ENCODE results near the gene CR2.

CR2 gene

GRCh38 chr1:207454046-207454964 lies at the start of gene CR2:
Gene CR2, plus strand, starts transcription at chr1:207454328. Its CDS starts 91 bp downstream, at chr1:207454419.
- DNase-seq (ENCODE audit: low read depth), result peak; percentile 44
- H3K4me3 ChIP-seq (ENCODE audit: low read depth, low read length), result peak within 1 kb of the TSS; percentile 33
- TF ChIP-seq, protein P1, sequence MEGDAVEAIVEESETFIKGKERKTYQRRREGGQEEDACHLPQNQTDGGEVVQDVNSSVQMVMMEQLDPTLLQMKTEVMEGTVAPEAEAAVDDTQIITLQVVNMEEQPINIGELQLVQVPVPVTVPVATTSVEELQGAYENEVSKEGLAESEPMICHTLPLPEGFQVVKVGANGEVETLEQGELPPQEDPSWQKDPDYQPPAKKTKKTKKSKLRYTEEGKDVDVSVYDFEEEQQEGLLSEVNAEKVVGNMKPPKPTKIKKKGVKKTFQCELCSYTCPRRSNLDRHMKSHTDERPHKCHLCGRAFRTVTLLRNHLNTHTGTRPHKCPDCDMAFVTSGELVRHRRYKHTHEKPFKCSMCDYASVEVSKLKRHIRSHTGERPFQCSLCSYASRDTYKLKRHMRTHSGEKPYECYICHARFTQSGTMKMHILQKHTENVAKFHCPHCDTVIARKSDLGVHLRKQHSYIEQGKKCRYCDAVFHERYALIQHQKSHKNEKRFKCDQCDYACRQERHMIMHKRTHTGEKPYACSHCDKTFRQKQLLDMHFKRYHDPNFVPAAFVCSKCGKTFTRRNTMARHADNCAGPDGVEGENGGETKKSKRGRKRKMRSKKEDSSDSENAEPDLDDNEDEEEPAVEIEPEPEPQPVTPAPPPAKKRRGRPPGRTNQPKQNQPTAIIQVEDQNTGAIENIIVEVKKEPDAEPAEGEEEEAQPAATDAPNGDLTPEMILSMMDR (IDR thresholded peaks at IDR 0.05; ENCODE audit: low read depth, low read length), result peak; percentile 35
- no peak for TF ChIP-seq MYC (IDR thresholded peaks at IDR 0.05; ENCODE audit: low read depth, low read length)
- TF ChIP-seq, protein P2, sequence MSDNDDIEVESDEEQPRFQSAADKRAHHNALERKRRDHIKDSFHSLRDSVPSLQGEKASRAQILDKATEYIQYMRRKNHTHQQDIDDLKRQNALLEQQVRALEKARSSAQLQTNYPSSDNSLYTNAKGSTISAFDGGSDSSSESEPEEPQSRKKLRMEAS (IDR thresholded peaks at IDR 0.05; ENCODE audit: low read depth, low read length), result no peak
- TF ChIP-seq POLR2A (IDR thresholded peaks at IDR 0.05; ENCODE audit: extremely low read depth, insufficient read length), result no peak

GRCh38 chr1:207404849-207405525 lies 49.1 kb upstream of the CR2 start:
- DNase-seq (ENCODE audit: low read depth), result peak; percentile 71
- no peak overlapping the region for H3K4me3 ChIP-seq (ENCODE audit: low read depth, low read length)
- TF ChIP-seq POLR2A (IDR thresholded peaks at IDR 0.05; ENCODE audit: extremely low read depth, insufficient read length) (no peak), MYC (IDR thresholded peaks at IDR 0.05; ENCODE audit: low read depth, low read length) (no peak)
- TF ChIP-seq, protein P1 (IDR thresholded peaks at IDR 0.05; ENCODE audit: low read depth, low read length), result peak; percentile 64
- TF ChIP-seq, protein P2 (IDR thresholded peaks at IDR 0.05; ENCODE audit: low read depth, low read length), result no peak

- H3K4me3 ChIP-seq (ENCODE audit: low read depth, low read length), result no peak overlapping the region
- no peak for DNase-seq (ENCODE audit: low read depth)
- TF ChIP-seq, protein P1 (IDR thresholded peaks at IDR 0.05; ENCODE audit: low read depth, low read length), result no peak
- TF ChIP-seq, protein P2 (IDR thresholded peaks at IDR 0.05; ENCODE audit: low read depth, low read length), result no peak
- TF ChIP-seq MYC (IDR thresholded peaks at IDR 0.05; ENCODE audit: low read depth, low read length) (no peak), POLR2A (IDR thresholded peaks at IDR 0.05; ENCODE audit: extremely low read depth, insufficient read length) (no peak)
These were observed 48.3 kb upstream of the CR2 start for GRCh38 chr1:207405814-207406213.

DNA sequence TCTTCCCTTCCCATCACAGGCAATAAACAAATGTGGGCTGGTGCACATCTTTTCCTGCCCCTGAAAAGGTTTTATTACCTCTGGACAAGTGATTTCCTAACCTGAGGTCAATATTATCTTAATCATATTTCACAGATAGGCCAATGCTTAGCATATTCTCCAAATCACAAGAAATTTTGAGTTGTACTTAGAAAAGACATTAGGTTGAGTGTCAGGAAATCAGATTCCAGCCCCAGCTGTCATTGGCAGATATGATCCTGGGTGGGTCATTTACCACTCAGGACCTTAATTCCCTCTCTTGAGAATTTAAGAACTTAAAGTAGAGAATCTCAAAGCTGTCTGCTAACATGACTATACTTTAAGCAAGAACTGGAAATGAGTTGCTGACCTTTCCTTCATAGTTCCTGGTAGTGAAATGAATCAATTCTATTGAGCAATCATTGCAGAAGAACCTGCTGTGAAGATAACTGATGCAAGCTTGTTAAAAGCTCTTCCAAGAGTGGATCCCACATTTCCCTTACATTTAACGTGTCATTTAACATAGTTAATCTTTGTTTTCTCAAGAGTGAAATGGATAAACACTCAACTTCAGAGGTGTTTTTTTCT lies 46.4 kb upstream of the CR2 start:
- no peak overlapping the region for H3K4me3 ChIP-seq (ENCODE audit: low read depth, low read length)
- TF ChIP-seq, protein P2 (IDR thresholded peaks at IDR 0.05; ENCODE audit: low read depth, low read length), result no peak
- no peak for TF ChIP-seq MYC (IDR thresholded peaks at IDR 0.05; ENCODE audit: low read depth, low read length)
- TF ChIP-seq, protein P1 (IDR thresholded peaks at IDR 0.05; ENCODE audit: low read depth, low read length), result no peak
- no peak for TF ChIP-seq POLR2A (IDR thresholded peaks at IDR 0.05; ENCODE audit: extremely low read depth, insufficient read length)
- peak; percentile 57 for DNase-seq (ENCODE audit: low read depth)

DNA sequence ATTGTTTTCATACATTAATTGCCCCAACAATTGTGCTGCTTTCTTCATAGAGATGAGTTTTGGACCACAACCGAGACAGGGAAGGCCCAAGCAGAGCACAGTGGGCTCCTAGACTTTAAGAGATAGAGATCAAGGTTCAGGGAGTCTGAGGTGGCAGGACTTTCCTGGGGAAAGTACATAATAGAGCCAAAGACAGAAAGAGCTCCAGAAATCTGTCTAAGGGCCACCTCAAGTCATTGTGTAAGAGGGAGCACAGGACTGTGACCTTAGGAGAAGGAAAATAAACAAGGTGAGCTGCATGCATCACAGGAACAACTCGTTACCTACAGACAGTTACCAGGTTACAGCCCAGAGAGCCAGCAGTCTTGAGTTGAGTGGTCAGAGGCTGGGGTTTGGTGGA lies 41.3 kb upstream of the CR2 start:
- TF ChIP-seq, protein P2 (IDR thresholded peaks at IDR 0.05; ENCODE audit: low read depth, low read length), result no peak
- TF ChIP-seq POLR2A (IDR thresholded peaks at IDR 0.05; ENCODE audit: extremely low read depth, insufficient read length) (no peak), MYC (IDR thresholded peaks at IDR 0.05; ENCODE audit: low read depth, low read length) (no peak)
- TF ChIP-seq, protein P1 (IDR thresholded peaks at IDR 0.05; ENCODE audit: low read depth, low read length), result no peak
- no peak for DNase-seq (ENCODE audit: low read depth)
- H3K4me3 ChIP-seq (ENCODE audit: low read depth, low read length), result no peak overlapping the region

Data from NB4 (cell line).